Melanocyte of skin (primary cell): ENCODE results near the gene IMPA2. TPM values are rescaled to one million over a fixed set of nuclear protein-coding genes. Genes with fewer than 3 reads are reported as not detected.

Source experiments
- small RNA-seq, 2 donors: library from RNA; depleted of rRNA; stranded (forward); fragments of <200 nt; gene quantifications; one replicate each; pipeline ENCODE3, GENCODE V24; 2012
- total RNA-seq, 2 donors: library from RNA; depleted of rRNA; stranded (reverse); fragments of >200 nt; gene quantifications; 2 replicates each; pipeline ENCODE4 v1.2.3, GENCODE V29; 2012

IMPA2 gene
- 10 to 100 TPM; 24.1 to 51.6 TPM for total RNA-seq

DNA sequence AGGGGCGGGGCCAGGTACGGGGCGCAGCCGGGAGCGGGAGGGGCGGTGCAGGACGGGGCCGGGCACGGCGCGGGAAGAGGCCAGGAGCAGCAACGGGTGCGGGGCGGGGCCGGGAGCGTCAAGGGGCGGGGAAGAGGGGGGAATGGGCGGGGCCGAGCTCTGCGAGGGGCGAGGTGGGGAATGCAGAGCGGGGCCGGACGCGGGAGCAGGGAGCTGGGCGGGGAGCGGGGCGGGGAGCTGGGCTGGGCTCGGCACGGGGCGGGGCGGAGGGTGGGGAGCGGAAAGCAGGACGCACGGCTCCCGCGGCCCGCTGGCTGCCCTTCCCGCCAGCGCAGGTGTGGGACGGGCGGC lies at the start of gene IMPA2:
Gene IMPA2, plus strand, starts transcription at position 316 of the 351 bp plus-strand sequence. CDS start 163 bp downstream, outside the sequence.

Small RNA genes within 50 kb of the gene (small RNA-seq; reads per million reads assigned to genes)
- gene AP001542.1, result 0 reads per million in 2 donors

Other genes with a start within 250 kb of the IMPA2 start
- 100 to 1,000 TPM; 142 to 162 TPM for gene CHMP1B, start 130.1 kb upstream of the IMPA2 start, total RNA-seq
- gene MPPE1, start 73.2 kb upstream of the IMPA2 start, total RNA-seq, result 10 to 100 TPM; 26.5 to 27.0 TPM
- not detected for gene ANKRD62, start 112.3 kb downstream of the IMPA2 start, total RNA-seq